HepG2 (cell line): ENCODE data around the gene C11orf68. TPM values are rescaled to one million over a fixed set of nuclear protein-coding genes. Genes with fewer than 3 reads are reported as not detected.

Experiments used
- ATRX ChIP-seq: sonication (generic); formaldehyde crosslinking; IDR thresholded peaks from 2 replicates; pipeline ENCODE4 v1.4.0; 2020; ENCODE audit warnings: missing genetic modification reagents, borderline replicate concordance
- FOXJ3 ChIP-seq: sonication (generic); formaldehyde crosslinking; IDR thresholded peaks from 2 replicates; pipeline ENCODE4 v1.4.0; 2020; ENCODE audit warnings: missing genetic modification reagents, mild to moderate bottlenecking, borderline replicate concordance
- GFI1 ChIP-seq: sonication (generic); formaldehyde crosslinking; IDR thresholded peaks from 2 replicates; pipeline ENCODE4 v1.5.0; 2020; ENCODE audit warnings: missing genetic modification reagents, mild to moderate bottlenecking, borderline replicate concordance
- GLMP ChIP-seq: sonication (generic); formaldehyde crosslinking; IDR thresholded peaks from 2 replicates; pipeline ENCODE4 v1.9.0; 2021; ENCODE audit warnings: missing genetic modification reagents, mild to moderate bottlenecking, borderline replicate concordance
- HDAC1 ChIP-seq: sonication (generic); formaldehyde crosslinking; IDR thresholded peaks from 2 replicates; pipeline ENCODE4 v1.5.1; 2020; ENCODE audit warnings: mild to moderate bottlenecking, missing genetic modification reagents
- HES4 ChIP-seq: sonication (generic); formaldehyde crosslinking; IDR thresholded peaks from 2 replicates; pipeline ENCODE4 v1.9.0; 2021; ENCODE audit warnings: mild to moderate bottlenecking, missing genetic modification reagents, borderline replicate concordance
- HOXA3 ChIP-seq: sonication (generic); formaldehyde crosslinking; IDR thresholded peaks from 2 replicates; pipeline ENCODE4 v1.5.0; 2020; ENCODE audit warnings: missing genetic modification reagents
- LCORL ChIP-seq, 2 experiments: fragments of 450-650 bp in 1 of 2; sonication (generic) in 1 of 2; formaldehyde crosslinking in 1 of 2; IDR thresholded peaks; 2 replicates each; pipeline versions ENCODE4 v1.5.0 to v1.6.1; 2017 to 2020; ENCODE audit warnings: antibody characterized with exemption in 1 of 2, missing genetic modification reagents in 1 of 2
- MED13 ChIP-seq: sonication (generic); formaldehyde crosslinking; IDR thresholded peaks from 2 replicates; pipeline ENCODE4 v1.5.0; 2020; ENCODE audit warnings: missing genetic modification reagents
- MIER2 ChIP-seq: IDR thresholded peaks from 2 replicates; pipeline ENCODE4 v1.6.1; 2016; ENCODE audit warnings: missing biosample characterization, missing genetic modification reagents
- NFYC ChIP-seq: IDR thresholded peaks from 2 replicates; pipeline ENCODE4 v1.6.1; 2016; ENCODE audit warnings: missing genetic modification reagents, missing compliant biosample characterization
- PHF20 ChIP-seq: sonication (generic); formaldehyde crosslinking; IDR thresholded peaks from 2 replicates; pipeline ENCODE4 v1.5.0; 2020; ENCODE audit warnings: mild to moderate bottlenecking, missing genetic modification reagents
- RARA ChIP-seq: IDR thresholded peaks from 2 replicates; pipeline ENCODE4 v1.6.1; 2016; ENCODE audit warnings: missing genetic modification reagents, missing compliant biosample characterization
- RORA ChIP-seq: sonication (generic); formaldehyde crosslinking; IDR thresholded peaks from 2 replicates; pipeline ENCODE4 v1.5.0; 2020; ENCODE audit warnings: mild to moderate bottlenecking, missing genetic modification reagents, moderate library complexity
- RXRA ChIP-seq: sonication (generic); formaldehyde crosslinking; IDR thresholded peaks from 2 replicates; pipeline ENCODE4 v1.5.1; 2020; ENCODE audit warnings: missing genetic modification reagents
- SAP130 ChIP-seq: IDR thresholded peaks from 2 replicates; pipeline ENCODE4 v1.6.1; 2016; ENCODE audit warnings: low read depth
- SMARCC2 ChIP-seq: fragments of 450-650 bp; IDR thresholded peaks from 2 replicates; pipeline ENCODE4 v1.6.1; 2017; ENCODE audit warnings: antibody characterized with exemption, mild to moderate bottlenecking
- SRF ChIP-seq: IDR thresholded peaks from 2 replicates; pipeline ENCODE4 v1.6.1; 2011; ENCODE audit warnings: mild to moderate bottlenecking, low read depth, low read length, moderate library complexity
- TEAD3 ChIP-seq: optimal IDR thresholded peaks from 2 replicates; pipeline ENCODE3; 2016; ENCODE audit warnings: borderline replicate concordance
- ZBTB10 ChIP-seq: sonication (generic); formaldehyde crosslinking; IDR thresholded peaks from 2 replicates; pipeline ENCODE4 v1.4.0; 2020; ENCODE audit warnings: missing genetic modification reagents, borderline replicate concordance
- ZNF264 ChIP-seq: sonication (generic); formaldehyde crosslinking; IDR thresholded peaks from 2 replicates; pipeline ENCODE4 v1.4.0; 2020; ENCODE audit warnings: missing genetic modification reagents
- ZNF281 ChIP-seq: sonication (generic); formaldehyde crosslinking; IDR thresholded peaks from 2 replicates; pipeline ENCODE4 v1.4.0; 2020; ENCODE audit warnings: missing genetic modification reagents, borderline replicate concordance
- ZNF770 ChIP-seq: sonication (generic); formaldehyde crosslinking; IDR thresholded peaks from 2 replicates; pipeline ENCODE4 v1.5.0; 2020; ENCODE audit warnings: mild to moderate bottlenecking, missing genetic modification reagents
- ZNF816 ChIP-seq: sonication (generic); formaldehyde crosslinking; IDR thresholded peaks from 2 replicates; pipeline ENCODE4 v1.8.0; 2022; ENCODE audit warnings: missing genetic modification reagents, mild to moderate bottlenecking, borderline replicate concordance
- polyA plus RNA-seq, 8 experiments: library from polyadenylated mRNA; depleted of rRNA in 3 of 8; stranded (reverse) in 7 of 8; unstranded in 1 of 8; fragments of >200 nt; fragmentation: Illumina TruSeq in 4 of 8; extraction: Trizol in 4 of 8; gene quantifications; 2 replicates each; pipeline versions ENCODE4 v1.2.1 to v1.2.3, GENCODE V29; 2011 to 2016; ENCODE audit warnings: low read depth in 4 of 8, missing spikeins in 1 of 8, mixed read lengths in 1 of 8; ENCODE audit not compliant: insufficient read depth in 1 of 8
- total RNA-seq, 5 experiments: library from RNA; depleted of rRNA; stranded (reverse); fragments of >200 nt; fragmentation: Illumina TruSeq; extraction: Trizol; gene quantifications; 2 replicates each; pipeline ENCODE4 v1.2.3, GENCODE V29; 2016; ENCODE audit warnings: low read depth in 1 of 5

The C11orf68 gene
- total and polyA plus RNA-seq, 2 of the 13 experiments (the other 11 are each of a cell fraction or from before 2014, with no cell fraction given) = 8.4 to 28.3 TPM

- TF ChIP-seq ATRX (CRISPR knock-in tag) (no peak), GFI1 (CRISPR knock-in tag) (peak; percentile 54; the same call in 1 of the 2 replicates), GLMP (CRISPR knock-in tag) (no peak), SAP130 (peak; percentile 53), ZBTB10 (no peak), ZNF281 (CRISPR knock-in tag) (no peak), TEAD3 (CRISPR knock-in tag) (peak; percentile 47), RARA (CRISPR knock-in tag) (no peak), NFYC (CRISPR knock-in tag) (no peak), HES4 (CRISPR knock-in tag) (no peak), FOXJ3 (CRISPR knock-in tag) (peak; percentile 27; the same call in 1 of the 2 replicates), SRF (no peak), SMARCC2 (no peak), ZNF816 (CRISPR knock-in tag) (no peak), RORA (CRISPR knock-in tag) (no peak), PHF20 (CRISPR knock-in tag) (no peak), HOXA3 (CRISPR knock-in tag) (no peak), MED13 (CRISPR knock-in tag) (no peak), RXRA (no peak; the same call in 1 of the 2 replicates), ZNF770 (CRISPR knock-in tag) (0 out of 2 replicates have a peak, but pooled peaks have one; percentile 42), ZNF264 (CRISPR knock-in tag) (no peak), HDAC1 (CRISPR knock-in tag) (peak; percentile 50), MIER2 (CRISPR knock-in tag) (no peak), LCORL (IDR thresholded peaks at IDR 0.05) (peak; percentile 93), LCORL (CRISPR knock-in tag; IDR thresholded peaks at IDR 0.05) (peak; percentile 97)
These were observed 33.2 kb upstream of the C11orf68 start (continued) for GRCh38 chr11:65952052-65952521.
